ENCODE results near the gene TRABD2B.
A peak's percentile ranks its signal among the peaks of the same experiment; 100 is the strongest.

The TRABD2B gene

DNA sequence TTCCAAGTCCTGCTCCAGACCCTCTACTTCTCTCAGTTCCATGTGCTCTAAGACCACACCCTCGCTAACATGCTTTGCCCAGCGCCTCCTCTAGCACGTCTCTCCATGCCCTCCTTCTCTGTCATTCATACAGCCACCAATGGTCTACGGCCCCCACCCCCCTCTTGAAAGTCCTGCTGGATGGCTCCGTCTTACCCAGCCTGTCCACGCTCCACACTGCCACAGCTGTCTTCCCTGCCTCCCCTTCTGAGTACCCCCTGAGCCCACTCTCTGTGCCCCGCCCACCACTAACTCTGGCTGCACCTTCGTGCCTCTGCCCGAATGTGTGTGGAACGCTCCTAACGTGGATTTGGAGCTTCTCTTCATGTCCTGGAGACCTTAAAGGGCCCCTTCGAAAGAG lies 244.6 kb downstream of the TRABD2B start:
- no peak for DNase-seq

DNA sequence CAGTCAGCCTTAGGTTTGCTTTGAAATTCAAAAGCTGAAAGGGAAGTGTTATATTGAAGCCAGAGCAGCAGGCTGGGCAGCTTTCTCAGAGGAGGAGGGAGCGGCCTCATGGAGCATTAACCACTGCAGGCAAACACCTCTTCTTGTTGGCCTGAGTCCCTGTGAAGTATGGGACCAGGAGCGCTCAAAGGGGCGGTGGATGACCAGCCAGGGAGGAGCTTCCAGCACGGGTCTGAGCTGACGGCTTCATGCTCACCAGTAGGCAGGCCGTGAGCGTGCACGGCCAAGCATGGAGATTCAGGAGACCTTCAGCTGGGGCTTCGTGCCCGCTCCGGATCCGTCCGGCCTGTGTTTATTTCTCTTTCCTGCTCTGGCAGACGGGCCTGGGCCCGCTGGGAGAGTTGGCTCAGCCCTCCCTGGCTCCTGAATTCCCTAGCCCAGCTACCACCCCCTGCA lies 245.2 kb downstream of the TRABD2B start:
- DNase-seq: no peak

DNA sequence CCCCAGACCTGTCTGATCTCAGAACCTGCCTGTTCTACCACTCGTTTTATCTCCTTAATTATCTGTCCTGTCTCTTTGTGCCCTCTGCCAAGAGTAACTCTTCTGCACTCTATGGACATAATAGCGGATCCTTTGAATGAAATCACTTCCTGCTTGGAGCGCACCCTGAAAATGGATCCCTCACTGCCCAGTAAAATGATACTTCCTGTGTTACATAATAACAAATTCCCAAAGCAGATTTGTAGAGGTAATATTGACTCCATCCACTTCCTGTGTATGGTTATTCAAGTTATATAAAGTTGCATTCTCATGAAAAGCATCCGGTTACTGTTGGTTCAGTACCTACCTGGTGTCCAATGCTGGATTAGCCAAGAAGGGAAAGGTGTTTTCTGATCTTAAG lies 246.0 kb downstream of the TRABD2B start:
- no peak for DNase-seq

DNA sequence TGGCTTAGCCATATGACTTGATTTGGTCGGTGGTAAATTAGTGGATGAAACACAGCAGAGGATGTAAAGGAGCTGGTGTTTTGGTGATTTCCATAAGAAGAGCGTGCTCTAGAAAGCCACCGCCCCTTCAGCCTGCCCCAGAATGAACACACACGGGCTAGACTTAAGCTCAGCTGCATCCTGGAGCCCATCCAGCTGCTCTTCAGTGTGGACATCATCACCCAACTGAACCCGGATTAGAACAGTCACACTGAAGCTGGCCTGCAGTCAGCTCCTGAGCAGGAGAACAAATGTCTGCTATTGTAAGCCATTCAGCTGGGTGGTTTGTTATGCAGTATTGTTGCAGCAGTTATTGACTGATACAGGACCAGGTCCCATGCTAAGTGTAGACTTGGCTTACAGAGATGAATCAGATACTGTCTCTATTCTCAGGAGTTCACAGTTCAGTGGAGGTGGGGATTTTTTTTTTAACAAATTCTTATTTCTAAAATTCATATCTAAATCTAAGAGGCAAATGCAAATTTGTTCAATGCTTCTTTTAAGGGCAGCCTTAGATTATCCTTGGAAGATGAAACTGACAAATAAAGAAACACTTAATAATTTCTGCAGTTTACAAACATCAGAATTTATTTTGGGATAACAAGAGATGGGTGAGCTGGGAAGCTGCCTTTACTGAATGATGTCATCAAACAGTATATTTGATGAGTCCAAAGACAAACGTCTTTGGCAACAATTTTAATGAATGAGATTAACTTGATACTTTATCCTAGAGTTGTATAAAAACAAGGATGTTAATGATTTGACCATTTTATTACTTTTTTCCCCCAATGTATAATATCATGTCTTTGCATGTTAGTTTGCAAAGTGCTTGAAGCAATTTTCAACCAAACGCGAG lies 251.2 kb downstream of the TRABD2B start:
- no peak for DNase-seq

DNA sequence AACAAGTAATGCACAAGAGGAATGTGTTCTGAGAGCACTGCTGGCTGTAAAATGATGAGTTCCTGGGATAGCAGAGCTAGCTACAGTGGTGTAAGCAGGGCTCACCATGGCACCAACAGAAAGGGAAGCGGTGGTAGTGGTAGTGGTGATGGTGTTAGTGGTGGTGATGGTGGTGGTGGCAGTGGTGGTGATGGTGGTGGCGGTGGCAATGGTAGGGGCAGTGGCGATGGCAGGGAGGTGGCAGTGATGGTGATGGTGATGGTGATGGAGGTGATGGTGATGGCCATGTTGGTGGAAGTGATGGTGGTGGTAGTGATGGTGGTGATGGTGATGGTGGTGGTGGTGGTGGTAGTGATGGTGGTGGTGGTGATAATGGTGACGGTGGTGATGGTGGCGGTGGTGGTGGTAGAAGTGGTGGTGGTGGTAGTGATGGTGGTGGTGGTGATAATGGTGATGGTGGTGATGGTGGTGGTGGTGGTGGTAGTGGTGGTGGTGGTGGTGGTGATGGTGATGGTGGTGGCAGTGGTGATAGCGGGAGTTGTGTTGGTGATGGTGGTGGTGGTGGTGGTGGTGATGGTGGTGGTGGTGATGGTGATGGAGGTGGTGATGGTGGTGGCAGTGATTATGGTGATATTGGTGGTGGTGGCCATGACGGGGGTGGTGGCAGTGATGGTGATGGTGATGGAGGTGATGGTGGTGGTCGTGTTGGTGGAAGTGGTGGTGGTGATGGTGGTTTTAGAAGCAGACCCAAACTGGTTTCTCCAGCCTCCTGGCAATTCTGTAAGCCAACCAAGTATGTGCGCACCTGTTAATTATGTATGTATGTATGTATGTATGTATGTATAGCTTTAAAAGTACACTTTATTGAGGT lies 254.1 kb downstream of the TRABD2B start:
- no peak for DNase-seq

DNA sequence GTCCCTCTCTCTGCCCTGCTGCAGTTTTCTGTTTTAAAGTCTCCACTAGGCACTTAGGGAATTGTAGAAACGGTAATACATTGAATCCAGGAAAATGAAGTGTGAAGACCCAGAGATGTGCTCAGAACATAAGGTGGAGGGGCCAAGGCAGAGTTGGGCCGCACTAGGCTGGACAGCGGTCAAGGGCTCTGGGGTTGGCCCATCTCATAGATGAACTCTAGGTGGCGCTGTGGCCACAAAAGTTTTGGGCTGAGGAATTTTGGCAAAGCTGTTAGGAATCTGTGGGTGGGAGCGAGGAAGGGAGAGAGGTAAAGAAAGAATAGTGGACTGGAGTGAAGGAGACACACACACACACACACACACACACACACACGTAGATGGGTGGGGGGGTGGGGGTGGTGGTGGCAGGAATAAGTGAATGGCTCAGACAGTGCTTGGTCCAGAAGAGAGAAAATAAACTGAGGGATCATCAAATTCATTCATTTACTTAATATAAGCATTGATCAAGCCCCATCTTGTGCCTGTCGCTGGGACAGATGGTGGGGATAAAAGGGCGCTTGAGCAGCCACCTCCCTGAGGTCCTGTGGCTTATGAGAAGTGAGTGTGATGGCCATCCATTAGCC lies 258.5 kb downstream of the TRABD2B start:
- peak; percentile 34 for DNase-seq

DNA sequence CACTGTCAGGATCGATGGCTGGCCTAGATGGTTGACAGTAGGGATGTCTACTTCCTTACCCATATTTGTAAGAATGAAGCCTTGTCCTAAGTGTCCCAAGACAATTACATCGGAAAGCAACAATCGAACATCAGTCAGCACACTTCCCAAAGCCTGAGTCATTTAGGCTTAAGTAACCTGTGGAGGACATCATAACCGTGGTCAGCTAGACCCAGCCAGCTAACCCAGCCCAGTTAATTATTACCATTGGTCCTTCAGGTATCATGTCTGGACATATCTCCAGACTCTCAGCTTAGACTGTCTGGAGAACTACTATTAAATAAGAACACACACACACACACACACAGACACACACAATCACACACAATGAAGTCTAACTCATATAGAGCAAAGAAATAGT lies 264.7 kb downstream of the TRABD2B start:
- DNase-seq: no peak

DNA sequence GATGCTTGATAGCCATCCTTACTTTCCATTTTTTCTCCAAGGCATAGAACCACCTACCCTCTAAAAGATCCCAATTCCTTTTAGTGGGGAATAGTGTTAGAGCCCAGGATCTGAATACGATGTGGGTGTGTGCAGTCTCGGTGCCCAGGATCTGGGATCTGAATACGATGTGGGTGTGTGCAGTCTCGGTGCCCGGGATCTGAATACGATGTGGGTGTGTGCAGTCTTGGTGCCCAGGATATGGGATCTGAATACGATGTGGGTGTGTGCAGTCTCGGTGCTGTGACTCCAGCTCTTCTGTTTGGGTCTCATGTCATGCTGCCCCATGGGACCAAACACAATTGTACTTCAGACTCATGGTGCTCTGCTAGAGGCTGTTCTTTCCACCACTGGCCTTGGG lies 265.5 kb downstream of the TRABD2B start:
- no peak for DNase-seq

DNA sequence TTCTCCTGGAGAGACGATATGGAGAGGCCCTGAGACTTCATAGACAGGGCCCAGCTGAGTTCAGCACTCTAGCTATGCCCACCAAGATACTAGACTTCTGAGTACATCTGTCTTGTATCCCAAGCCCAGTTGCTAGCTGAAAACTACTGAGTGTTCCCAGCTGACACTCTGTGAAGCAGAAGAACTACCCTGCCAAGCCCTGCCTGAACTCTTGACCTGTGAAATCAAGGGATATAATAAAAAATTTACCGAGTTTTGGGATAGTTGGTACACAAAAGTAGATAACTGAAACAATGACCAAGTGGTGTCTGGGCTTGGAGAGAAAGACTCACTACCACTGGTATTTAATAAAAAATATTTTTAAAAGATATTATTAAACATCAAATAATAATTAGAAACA lies 267.5 kb downstream of the TRABD2B start:
- DNase-seq: no peak

DNA sequence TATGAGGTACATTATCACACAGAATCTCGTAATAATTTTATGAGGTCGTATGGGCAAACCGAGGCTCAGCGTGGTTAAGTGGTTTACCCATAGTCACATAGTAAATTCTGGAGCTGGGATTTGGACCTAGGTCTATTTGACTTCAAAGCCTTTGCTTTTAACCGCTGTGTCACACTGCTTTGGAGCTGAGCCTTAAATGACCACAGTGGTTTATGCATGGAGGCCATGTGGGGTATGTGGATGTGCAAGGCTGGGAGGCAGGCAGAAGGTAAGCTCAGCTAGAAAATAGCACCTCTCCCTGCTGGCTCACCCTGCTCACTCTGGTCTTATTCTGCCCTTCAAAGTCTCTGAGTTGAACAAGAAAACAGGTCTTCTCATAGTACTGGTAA lies 269.5 kb downstream of the TRABD2B start:
- no peak for DNase-seq

DNA sequence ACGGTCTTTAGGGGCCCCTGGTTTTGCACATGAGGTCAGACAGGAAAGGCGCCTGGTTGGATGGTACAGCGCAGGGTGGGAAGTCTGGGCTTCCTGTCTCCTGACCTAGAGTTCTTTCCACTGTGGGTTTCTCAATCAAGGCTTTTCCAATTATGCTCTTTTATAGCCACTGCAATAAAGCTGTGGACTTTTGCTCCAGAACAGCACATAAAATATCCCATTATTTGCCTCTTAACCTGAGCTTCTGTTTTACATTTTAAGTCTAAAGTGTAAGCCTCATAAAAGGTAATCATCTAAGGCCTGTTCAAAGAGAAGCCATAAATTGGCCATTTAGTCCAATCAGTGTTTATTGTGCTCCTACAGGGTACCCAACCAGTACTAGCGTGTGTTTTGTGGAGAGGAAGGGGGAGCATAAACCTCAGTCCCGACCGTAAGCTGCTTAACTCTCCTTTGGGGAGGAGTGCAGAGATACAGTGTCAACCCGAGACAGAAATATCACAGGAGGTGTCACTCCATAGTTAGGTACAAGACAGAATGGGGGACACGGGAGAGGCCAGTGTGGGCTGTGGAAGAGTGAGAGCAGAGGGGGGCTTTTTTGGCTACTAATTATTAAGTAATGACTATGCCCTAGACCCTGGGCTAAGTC lies 270.0 kb downstream of the TRABD2B start:
- DNase-seq: no peak

DNA sequence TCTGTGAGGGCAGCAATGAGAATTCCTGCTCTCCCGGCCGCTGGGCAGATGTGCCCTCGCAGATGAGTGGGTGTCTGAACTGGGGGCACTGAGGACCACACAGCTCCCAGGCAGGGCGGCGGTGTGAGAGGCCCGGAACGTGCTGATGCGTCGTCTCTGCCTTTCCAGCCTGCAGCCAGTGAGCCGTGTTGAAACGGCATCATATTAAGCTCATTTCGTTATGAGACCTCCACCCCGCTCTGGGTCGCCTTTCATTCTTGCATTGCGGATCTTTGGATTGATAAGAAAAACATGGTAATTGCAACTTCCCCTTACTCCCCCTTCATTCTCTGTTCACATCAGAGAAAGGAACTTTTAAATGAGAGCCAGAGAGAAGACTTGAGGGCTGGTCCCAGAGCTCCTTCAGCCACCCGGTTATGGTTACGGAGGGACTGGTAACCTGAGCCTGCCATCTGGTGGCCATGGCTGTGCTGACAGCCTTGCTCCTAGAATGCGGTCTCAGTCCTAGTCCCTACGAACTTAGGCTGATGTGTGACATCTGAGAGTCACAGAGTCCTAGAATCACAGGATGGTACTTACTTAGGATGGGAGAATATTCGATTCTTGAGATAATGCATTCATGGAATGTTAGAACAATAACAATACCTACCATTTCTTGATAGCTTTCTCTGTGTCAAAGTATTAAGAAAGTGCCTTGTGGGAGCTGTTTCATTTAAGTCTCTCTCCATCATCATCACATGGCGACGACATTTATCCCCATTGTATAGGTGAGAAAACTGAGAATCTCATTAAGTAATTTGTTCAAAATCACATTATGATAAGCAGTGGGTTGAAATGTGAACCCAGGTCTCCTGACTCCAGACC lies 271.0 kb downstream of the TRABD2B start:
- peak; percentile 93 for DNase-seq

DNA sequence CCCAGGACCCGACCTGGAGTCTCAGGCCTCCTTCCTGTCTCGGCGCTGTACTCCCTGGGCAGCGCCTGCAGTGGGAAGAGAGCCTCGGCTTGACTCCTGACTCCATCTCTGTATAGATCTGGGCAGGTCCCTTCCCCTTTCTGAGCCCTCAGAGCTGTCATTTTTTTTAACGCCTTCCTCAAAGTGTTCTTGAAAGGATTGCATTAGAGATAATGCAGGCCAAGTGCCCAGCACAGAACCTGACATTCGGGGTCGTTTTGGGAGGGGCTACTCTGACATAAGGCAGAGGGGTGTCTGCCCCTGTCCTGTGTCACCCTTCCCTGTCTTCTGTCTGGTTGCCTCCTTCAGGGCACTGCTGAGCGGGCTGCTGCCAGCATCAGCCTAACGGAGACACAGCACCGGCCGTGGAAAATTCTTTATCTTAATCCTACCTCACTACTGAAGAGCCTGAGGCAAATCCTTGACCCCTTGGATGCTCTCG lies 271.6 kb downstream of the TRABD2B start:
- DNase-seq: no peak

DNA sequence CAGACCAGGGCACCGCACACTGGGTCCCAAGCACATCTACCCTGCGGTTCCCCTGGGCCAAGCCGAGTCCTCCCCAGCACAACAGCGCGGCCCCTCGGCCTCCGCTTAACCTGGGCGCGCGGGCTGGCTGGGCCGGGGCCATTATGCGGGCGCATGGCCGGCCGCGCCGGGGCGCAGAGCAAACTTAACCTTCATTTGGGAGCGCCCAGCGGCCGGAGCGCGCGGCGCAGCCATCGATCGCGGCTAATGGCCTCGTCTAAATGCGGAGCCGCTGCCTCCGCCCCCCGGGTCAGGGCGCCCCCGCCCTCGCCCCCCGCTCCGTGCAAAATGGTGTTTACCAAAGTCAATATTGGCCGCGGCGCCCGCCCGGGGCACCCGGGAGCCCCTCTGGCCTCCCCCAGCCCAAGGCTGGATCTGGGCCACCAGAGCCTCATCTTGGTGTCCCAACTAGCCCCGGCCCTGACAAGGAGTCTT lies 272.1 kb downstream of the TRABD2B start:
- DNase-seq: no peak

DNA sequence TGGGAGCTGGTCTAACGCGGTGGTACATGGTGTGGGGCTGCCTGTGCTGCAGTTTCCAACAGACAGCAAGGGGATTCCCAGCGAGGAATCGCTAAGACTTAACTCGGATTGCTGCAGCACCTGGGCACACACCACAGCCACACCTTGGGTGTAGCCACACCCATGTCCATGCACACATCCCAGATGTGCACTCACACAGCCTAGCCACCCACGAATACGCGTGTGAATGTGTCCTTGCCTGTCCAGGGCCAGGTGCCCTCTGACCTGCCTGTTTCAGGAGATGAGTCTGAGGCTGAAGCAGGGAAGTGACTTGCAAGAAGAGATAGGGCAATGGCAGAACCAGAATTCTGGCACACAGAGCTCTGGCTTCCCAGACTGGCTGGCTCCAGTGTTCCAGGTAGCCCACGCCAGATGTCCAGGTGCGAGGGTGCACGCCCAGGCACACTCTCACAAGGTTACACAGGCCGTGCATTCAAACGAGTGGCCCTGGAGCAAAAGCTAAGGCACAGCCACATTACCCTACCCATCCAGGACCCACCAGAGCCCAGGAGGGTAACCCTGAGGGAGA lies 272.7 kb downstream of the TRABD2B start:
- no peak for DNase-seq

DNA sequence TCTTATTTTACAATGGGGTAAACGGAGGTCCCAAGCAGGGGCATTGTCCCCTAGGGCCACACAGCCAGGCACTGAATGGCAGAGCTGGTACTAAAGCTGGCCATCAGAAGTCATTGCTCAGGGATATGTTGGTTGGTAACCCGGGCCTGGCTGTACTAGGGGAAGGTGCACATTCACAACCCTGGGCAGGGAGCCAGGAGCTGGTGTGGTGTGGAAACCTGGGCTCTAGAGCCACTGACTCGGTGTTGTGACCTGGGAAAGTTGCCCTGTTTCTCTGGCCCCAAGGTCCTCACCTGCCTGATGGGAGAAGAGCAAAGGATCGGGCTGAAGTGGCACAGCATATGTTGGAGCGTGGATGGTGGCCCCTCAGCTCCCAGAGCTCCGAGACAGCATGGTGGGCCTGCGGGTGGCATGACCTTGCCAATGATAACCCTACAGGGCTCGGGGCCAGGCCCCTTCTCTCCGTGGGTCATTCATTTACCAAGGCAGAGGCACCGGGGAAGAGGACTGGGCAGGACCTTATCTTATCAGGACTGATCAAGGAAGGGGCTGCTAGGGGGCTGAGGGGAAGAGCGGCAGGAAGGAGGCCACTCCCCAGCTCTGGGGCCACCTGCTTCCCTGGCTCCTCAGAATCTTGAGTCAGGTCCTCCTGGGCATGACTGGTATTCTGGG lies 274.1 kb downstream of the TRABD2B start:
- DNase-seq: no peak

DNA sequence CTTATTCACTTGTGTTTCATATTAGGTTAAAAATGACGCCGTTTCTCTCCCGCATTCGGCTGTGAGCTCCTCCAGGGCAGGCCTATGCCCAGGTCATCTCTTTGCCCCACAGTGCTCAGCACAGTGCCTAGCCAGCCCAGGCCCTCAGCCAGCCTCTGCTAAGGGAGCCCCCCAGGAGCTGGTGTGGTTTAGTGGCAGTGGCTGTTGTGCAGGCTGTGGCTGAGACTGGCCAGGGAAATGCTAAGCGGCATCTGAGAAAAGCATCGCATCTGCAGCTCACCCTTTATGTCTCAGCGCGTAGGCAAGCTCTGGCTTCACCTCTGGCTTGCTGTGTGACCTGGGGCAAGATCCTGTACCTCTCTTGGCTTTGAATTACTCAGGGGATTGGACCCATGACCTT lies 275.1 kb downstream of the TRABD2B start:
- DNase-seq: no peak

DNA sequence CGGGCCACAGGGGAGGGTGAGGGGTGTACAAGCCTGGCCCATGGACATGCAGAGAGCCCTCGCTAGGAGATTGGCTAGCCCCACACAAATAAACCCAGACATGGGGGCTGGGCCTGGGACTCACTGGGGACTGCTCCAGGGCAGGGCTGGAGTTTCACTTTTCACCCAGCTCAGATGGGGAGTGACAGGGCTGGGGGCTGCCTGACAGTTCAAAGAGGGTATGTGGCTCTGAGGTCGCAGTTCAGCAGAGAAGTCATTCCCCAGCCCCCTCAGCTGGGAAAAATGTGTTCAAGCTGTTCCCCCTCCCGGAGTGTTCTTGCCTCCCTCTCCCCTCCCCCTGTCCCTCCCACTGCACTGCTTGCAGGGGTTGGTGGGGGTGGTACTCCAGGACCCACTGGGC lies 277.1 kb downstream of the TRABD2B start:
- DNase-seq: no peak

DNA sequence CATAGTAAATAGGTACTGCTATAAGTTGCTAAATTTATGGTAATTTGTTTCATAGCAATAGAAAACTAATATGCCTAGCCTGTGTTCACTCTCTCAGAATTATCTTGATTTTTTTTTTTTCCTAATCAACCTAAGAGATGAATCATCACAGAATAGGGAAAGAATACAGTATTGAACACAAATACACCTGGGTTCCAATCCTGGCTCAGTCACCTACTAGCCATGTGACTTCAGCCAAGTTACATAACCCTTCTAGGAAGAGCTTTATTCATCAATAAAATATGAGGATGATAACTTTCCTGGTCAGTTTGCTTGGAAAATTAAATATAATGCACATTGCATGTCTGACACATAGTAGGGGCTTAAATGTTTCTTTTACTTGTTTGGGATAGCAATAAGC lies 279.8 kb downstream of the TRABD2B start:
- no peak for DNase-seq

DNA sequence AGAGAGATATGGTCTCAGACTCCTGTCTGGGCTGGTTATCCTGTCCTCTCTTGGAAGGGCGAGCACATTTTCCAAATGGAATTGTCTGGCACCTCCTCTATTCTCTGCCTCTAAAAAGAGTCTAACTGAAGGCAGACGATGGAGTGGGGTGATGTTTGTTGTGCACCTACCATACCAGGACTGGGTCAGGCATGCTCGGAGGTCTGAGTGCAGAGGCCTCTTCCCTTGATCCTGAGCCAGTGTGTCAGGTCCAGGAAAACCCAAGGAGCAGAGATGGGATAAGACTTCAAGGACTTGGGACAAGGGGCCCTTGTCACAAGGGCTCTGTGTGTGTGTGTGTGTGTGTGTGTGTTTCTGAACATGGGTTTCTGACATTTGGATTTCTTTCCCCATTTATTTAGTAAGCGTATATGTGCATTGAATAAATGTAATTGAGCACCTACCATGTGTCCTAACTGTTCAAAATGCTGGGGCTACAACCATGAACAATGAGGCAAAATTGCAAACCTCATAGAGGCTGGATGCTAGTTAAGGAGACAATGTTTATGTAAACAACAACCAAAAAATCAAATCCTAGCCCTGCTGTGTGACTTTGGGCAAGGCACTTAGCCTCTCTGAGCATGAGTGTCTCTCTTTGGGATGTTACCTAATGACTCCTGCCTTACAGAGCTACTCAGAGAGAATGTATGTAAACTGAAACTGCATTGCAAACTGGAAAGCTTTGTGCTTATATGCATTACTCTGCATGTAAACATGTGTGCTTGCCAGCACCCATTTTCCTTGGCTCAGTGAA lies 283.0 kb downstream of the TRABD2B start:
- no peak for DNase-seq

Data from NCI-H1694 (cell line).